Mesothelial cell of epicardium (in vitro differentiated cells): ENCODE measurements around the gene ANKHD1. TPM values are rescaled to one million over a fixed set of nuclear protein-coding genes. Genes with fewer than 3 reads are reported as not detected.

Experiments used
- DNase-seq, 2 experiments: peaks; one replicate each; pipeline ENCODE4 v3.0.0; 2021; ENCODE audit warnings: low spot score in 2 of 2; ENCODE audit not compliant: unreplicated experiment in 2 of 2
- H3K27ac Mint-ChIP-seq: 2 replicates; pipeline ENCODE4 v1.8.0; 2021; ENCODE audit warnings: mixed read lengths
- H3K27me3 Mint-ChIP-seq: 2 replicates; pipeline ENCODE4 v1.8.0; 2021; ENCODE audit warnings: low read depth, mixed read lengths
- H3K36me3 Mint-ChIP-seq: 2 replicates; pipeline ENCODE4 v1.8.0; 2021; ENCODE audit warnings: mixed read lengths
- H3K4me1 Mint-ChIP-seq: 2 replicates; pipeline ENCODE4 v1.8.0; 2021; ENCODE audit warnings: mixed read lengths
- H3K4me3 Mint-ChIP-seq: 2 replicates; pipeline ENCODE4 v1.8.0; 2021; ENCODE audit warnings: mild to moderate bottlenecking, moderate library complexity, mixed read lengths
- H3K9me3 Mint-ChIP-seq: 2 replicates; pipeline ENCODE4 v1.8.0; 2021; ENCODE audit warnings: mixed read lengths
- CTCF ChIP-seq: fragments of 200-600 bp; sonication (generic); IDR thresholded peaks from one replicate; pipeline ENCODE4 v1.5.0; 2021; ENCODE audit warnings: antibody characterized with exemption; ENCODE audit not compliant: unreplicated experiment
- total RNA-seq: library from RNA; stranded (reverse); gene quantifications from 3 replicates; pipeline ENCODE4 v1.2.1, GENCODE V29; 2021

Gene ANKHD1
- total RNA-seq, 1 donor from 2014 or later = 128 TPM

DNA sequence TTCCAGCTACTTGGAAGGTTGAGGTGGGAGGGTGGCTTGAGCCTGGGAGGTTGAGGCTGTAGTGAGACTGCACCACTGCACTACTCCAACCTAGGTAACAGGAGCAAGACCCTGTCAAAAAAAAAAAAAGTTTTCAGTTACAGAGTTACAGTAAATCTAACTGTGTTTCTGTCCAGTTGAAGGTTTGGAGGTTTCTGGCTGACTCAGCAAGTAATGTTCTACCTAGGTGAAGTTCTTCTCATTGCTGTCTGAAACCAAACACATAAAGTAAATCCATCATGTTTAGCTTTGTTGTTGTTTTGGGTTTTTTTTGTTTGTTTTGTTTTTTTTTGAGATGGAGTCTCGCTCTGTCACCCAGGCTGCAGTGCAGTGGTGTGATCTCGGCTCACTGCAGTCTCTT lies 7.9 kb upstream of the ANKHD1 start:
- Mint-ChIP-seq H3K4me1 (no peaks in the 10 kb centered on the region), H3K27ac (no peak overlapping the region), H3K36me3 (no peaks in the 10 kb centered on the region), H3K27me3 (no peaks in the 10 kb centered on the region), H3K4me3 (no peak overlapping the region), H3K9me3 (no peaks in the 10 kb centered on the region)
- no peak for TF ChIP-seq CTCF
- DNase-seq = no peak

DNA sequence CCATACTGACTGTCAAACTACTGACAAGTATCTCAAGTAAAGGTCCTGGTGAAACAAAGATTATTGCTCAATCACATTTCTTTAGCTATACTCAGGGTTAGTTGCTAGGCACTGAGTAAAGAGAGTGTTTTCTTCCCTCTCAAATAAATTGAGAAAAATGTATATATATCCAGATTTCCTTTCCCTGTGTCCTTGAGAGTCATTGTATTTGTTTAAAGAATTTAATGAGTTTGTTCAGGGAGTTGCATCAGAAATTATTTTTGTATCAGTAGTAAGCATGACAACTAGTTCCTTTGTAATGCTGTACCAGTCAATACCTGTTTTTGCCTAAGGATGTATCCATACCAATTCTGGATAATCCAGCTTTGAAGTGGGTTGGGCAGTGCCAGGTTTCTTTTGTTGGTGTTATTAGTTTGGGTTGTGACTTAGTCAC lies 3.2 kb upstream of the ANKHD1 start:
- peaks cover 14% of the 10 kb centered on the region for H3K4me1 Mint-ChIP-seq
- H3K4me3 Mint-ChIP-seq = no peak overlapping the region
- H3K27ac Mint-ChIP-seq = no peak overlapping the region
- no peaks in the 10 kb centered on the region for H3K27me3 Mint-ChIP-seq
- no peak for TF ChIP-seq CTCF
- H3K36me3 Mint-ChIP-seq = no peaks in the 10 kb centered on the region
- no peaks in the 10 kb centered on the region for H3K9me3 Mint-ChIP-seq
- no peak for DNase-seq

DNA sequence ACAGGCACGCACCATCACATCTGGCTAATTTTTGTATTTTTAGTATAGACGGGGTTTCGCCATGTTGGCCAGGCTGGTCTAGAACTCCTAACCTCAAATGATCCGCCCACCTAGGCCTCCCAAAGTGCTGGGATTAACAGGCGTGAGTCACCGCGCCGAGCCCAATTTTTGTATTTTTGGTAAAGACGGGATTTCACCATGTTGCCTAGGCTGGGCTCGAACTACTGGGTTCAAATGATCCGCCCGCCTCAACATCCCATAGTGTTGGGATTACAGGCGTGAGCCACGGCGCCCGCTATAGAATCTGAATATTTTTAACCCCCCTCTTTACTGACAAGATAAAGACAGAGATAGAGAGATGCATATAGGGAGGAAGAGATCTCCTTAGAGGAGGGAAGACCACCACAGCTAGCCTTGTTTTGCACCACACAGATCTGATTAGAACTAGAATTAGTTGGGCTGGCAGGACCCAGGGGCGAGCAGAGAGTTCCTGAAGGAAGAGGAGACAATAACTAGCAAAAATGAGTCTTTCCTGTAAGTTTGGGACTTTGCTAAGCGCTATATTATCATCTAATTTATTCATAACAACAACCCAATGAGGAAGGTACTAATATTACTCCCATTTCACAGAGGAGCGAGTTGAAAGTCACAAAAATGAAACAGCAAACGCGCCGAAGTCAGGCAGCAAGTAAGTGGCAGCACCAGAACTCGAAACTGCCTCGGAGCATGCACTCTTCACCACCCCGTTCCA lies 1.5 kb upstream of the ANKHD1 start:
- Mint-ChIP-seq H3K36me3 (peaks cover 1% of the 10 kb centered on the region), H3K27me3 (no peaks in the 10 kb centered on the region), H3K9me3 (no peaks in the 10 kb centered on the region), H3K4me1 (peaks cover 21% of the 10 kb centered on the region), H3K27ac (peak overlapping the region; percentile 95), H3K4me3 (no peak overlapping the region)
- no peak for TF ChIP-seq CTCF
- DNase-seq = no peak

GRCh38 chr5:140400730-140401361 lies 787 bp upstream of the ANKHD1 start:
- Mint-ChIP-seq H3K27ac (peak overlapping the region; percentile 95), H3K27me3 (no peaks in the 10 kb centered on the region), H3K36me3 (peaks cover 3% of the 10 kb centered on the region), H3K9me3 (no peaks in the 10 kb centered on the region), H3K4me3 (no peak overlapping the region), H3K4me1 (peaks cover 21% of the 10 kb centered on the region)
- no peak for TF ChIP-seq CTCF
- peak; percentile 74 to 90 for DNase-seq

DNA sequence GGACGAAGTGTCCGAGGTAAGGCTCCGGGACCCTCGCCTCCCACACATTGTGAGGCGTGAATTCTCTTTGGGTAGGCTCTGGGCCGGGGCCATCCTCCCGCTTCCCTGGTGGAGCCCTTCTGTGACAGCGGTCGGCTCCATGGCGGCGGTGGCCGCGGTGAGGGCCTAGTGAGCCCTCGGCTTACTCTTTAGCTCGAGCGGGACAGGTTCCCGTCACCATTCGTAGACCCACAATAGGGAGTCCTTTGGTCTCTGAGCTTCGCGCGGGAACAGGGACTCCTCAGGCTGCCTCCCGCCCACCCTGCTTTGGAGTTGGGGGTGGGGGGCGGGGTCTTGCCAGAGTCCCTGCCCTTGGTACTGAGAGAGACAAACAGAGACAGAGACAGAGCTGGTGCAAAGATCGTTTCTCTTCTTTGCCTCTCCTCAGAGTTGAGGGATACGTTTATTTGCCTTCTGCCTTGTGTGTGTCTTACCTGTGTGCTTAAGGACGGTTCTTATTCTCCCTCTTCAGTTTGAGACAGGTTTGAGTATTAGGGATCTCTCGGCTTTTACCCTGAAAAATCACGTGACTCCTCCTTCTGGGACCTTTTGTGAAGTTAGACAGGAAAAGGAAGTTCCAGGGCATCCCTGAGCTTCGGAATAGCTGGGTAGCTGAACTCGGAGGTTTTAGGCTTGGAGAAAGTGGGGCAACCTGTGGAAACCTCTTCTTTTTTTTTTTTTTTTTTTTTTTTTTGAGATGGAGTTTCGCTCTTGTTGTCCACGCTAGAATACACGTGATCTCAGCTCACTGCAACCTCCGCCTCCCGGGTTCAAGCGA lies 833 bp downstream of the ANKHD1 start:
- no peak overlapping the region for H3K4me3 Mint-ChIP-seq
- H3K27ac Mint-ChIP-seq = no peak overlapping the region
- peaks cover 4% of the 10 kb centered on the region for H3K36me3 Mint-ChIP-seq
- TF ChIP-seq CTCF = no peak
- peaks cover 21% of the 10 kb centered on the region for H3K4me1 Mint-ChIP-seq
- no peaks in the 10 kb centered on the region for H3K9me3 Mint-ChIP-seq
- DNase-seq = peak; percentile 32 to 61
- no peaks in the 10 kb centered on the region for H3K27me3 Mint-ChIP-seq
